Neural crest cell (in vitro differentiated cells): ENCODE data around the gene MRPS9. TPM values are rescaled to one million over a fixed set of nuclear protein-coding genes. Genes with fewer than 3 reads are reported as not detected.

Experiments
- DNase-seq: peaks from one replicate; pipeline ENCODE4 v3.0.0; 2021; ENCODE audit warnings: low read depth, mixed read lengths, low spot score
- H3K27ac Mint-ChIP-seq: one replicate; pipeline ENCODE4 v1.8.0; 2021; ENCODE audit warnings: mild to moderate bottlenecking, mixed read lengths; ENCODE audit not compliant: unreplicated experiment
- H3K27me3 Mint-ChIP-seq: 2 replicates; pipeline ENCODE4 v1.8.0; 2021; ENCODE audit warnings: low read depth, mild to moderate bottlenecking, mixed read lengths
- H3K36me3 Mint-ChIP-seq: 2 replicates; pipeline ENCODE4 v1.8.0; 2021; ENCODE audit warnings: low read depth, mild to moderate bottlenecking, mixed read lengths
- H3K4me1 Mint-ChIP-seq: 2 replicates; pipeline ENCODE4 v1.8.0; 2021; ENCODE audit warnings: mixed read lengths
- H3K4me3 Mint-ChIP-seq: one replicate; pipeline ENCODE4 v1.8.0; 2021; ENCODE audit warnings: mild to moderate bottlenecking, mixed read lengths
- H3K9me3 Mint-ChIP-seq: 2 replicates; pipeline ENCODE4 v1.8.0; 2021; ENCODE audit warnings: mixed read lengths
- total RNA-seq: library from RNA; stranded (reverse); gene quantifications from 2 replicates; pipeline ENCODE4 v1.2.1, GENCODE V29; 2021
- TF ChIP-seq, protein P1 (sequence below): fragments of 200-600 bp; sonication (generic); conservative IDR thresholded peaks from 2 replicates; pipeline ENCODE4 v1.5.0; 2021; ENCODE audit warnings: antibody characterized with exemption, mild to moderate bottlenecking

Gene MRPS9
- total RNA-seq, 1 donor from 2014 or later, result 42.5 TPM

DNA sequence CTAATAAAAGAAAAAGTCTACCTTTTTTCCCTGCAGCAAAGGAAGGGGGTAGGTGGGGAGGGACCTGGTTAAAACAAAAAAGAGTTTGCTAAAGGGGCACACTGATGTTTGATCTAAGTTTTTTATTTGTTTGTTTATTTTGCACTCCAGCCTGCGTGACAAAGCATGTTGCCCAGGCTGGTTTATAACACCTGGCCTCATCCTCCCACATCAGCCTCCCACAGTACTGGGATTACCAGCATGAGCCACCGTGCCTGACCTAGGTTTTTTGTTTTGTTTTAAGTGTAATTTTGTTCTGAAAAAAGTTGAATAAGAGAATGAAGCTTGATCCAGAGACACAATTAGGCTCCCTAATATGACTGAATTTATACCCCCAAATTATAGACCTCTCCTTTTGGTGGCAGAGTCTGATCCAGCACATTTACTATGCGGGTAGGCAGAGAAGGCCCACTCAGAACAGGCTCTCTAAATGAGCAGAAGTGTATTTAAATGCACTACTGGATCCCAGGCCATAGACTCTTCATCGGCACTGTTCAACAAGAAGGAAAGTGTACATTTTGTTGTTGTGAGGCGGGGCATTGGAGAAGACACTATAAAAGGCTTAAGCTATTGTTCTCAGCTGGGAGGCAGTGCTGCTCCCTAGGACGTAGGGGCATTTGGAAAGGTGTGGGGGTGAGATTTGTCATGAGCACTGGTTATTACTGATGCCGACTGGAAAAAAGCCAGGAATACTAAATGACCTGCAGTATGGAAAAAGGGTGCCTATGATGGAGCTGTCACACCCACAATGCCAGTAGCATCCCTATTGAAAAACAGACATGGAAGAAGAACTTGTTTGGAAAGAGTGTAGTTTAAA, 32.4 kb downstream of the MRPS9 start:
- Mint-ChIP-seq H3K27me3 (no peaks in the 10 kb centered on the region), H3K4me1 (peaks cover 13% of the 10 kb centered on the region), H3K27ac (peak overlapping the region; percentile 14), H3K9me3 (no peaks in the 10 kb centered on the region), H3K4me3 (no peak overlapping the region), H3K36me3 (peaks cover 6% of the 10 kb centered on the region)
- TF ChIP-seq, protein P1, sequence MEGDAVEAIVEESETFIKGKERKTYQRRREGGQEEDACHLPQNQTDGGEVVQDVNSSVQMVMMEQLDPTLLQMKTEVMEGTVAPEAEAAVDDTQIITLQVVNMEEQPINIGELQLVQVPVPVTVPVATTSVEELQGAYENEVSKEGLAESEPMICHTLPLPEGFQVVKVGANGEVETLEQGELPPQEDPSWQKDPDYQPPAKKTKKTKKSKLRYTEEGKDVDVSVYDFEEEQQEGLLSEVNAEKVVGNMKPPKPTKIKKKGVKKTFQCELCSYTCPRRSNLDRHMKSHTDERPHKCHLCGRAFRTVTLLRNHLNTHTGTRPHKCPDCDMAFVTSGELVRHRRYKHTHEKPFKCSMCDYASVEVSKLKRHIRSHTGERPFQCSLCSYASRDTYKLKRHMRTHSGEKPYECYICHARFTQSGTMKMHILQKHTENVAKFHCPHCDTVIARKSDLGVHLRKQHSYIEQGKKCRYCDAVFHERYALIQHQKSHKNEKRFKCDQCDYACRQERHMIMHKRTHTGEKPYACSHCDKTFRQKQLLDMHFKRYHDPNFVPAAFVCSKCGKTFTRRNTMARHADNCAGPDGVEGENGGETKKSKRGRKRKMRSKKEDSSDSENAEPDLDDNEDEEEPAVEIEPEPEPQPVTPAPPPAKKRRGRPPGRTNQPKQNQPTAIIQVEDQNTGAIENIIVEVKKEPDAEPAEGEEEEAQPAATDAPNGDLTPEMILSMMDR, result no peak
- no peak for DNase-seq

DNA sequence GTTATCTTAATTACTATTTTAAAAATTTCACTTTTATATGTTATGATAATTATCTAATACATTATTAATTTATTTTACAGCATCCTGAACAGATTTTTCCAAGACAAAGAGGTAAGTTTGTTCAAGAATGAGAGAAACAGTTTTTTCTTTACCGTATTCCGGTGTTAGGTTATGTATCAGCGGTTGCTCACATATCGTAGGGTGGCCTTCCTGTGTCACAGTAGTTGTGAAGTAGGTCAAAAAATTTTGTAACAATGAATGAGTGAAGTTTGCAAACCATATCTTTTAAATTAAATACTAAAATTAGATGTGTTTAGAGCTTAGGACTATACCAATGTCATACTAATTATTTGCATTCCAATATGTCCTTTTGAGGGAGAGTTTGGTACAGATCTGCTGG, 33.5 kb downstream of the MRPS9 start:
- H3K4me1 Mint-ChIP-seq, result peaks cover 6% of the 10 kb centered on the region
- H3K4me3 Mint-ChIP-seq, result no peak overlapping the region
- no peak overlapping the region for H3K27ac Mint-ChIP-seq
- no peak for DNase-seq
- TF ChIP-seq, protein P1, result no peak
- no peaks in the 10 kb centered on the region for H3K9me3 Mint-ChIP-seq
- H3K36me3 Mint-ChIP-seq, result peaks cover 6% of the 10 kb centered on the region
- H3K27me3 Mint-ChIP-seq, result no peaks in the 10 kb centered on the region

DNA sequence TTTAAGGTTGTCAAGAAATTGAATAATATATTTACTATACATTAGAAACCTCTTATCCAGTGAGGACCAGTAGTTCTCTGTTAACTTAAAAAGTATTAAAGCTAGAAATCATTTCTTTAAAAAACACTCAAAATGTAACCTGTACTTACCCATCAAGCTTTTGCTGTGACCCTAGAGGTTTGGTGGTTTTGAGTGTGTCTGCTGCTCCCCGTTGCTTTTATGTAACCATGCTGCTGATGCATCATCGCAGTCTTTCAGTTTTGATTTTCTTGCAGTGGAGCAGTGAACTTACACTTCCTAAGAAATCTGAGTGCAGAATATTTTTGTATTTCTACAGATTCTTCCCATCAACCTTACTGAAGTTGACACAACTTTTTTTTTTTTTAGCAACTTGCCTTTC, 34.2 kb downstream of the MRPS9 start:
- H3K27ac Mint-ChIP-seq, result no peak overlapping the region
- peaks cover 6% of the 10 kb centered on the region for H3K4me1 Mint-ChIP-seq
- H3K9me3 Mint-ChIP-seq, result no peaks in the 10 kb centered on the region
- H3K27me3 Mint-ChIP-seq, result no peaks in the 10 kb centered on the region
- TF ChIP-seq, protein P1, result no peak
- H3K4me3 Mint-ChIP-seq, result no peak overlapping the region
- DNase-seq, result no peak
- peaks cover 6% of the 10 kb centered on the region for H3K36me3 Mint-ChIP-seq

DNA sequence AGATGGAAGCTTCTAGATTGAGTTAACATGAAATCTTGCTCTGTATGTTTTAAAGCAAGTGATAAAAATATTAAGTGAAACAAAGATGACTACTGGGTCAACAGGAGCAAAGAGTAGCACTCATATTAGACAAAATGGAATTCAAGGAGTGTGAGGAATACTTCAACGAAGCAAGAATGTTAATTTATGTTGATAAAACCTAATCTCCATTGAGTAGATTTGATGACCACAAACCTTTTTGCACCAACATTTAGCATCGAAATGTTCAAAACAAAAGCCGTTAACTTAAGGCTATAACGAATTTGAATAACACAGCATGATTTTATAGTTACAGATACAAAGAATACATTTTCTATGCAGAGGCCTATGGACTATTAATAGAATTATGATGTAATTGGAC, 35.7 kb downstream of the MRPS9 start:
- no peak overlapping the region for H3K4me3 Mint-ChIP-seq
- H3K36me3 Mint-ChIP-seq, result peaks cover 7% of the 10 kb centered on the region
- TF ChIP-seq, protein P1, result no peak
- peaks cover 8% of the 10 kb centered on the region for H3K4me1 Mint-ChIP-seq
- DNase-seq, result no peak
- H3K9me3 Mint-ChIP-seq, result no peaks in the 10 kb centered on the region
- no peaks in the 10 kb centered on the region for H3K27me3 Mint-ChIP-seq
- H3K27ac Mint-ChIP-seq, result no peak overlapping the region

DNA sequence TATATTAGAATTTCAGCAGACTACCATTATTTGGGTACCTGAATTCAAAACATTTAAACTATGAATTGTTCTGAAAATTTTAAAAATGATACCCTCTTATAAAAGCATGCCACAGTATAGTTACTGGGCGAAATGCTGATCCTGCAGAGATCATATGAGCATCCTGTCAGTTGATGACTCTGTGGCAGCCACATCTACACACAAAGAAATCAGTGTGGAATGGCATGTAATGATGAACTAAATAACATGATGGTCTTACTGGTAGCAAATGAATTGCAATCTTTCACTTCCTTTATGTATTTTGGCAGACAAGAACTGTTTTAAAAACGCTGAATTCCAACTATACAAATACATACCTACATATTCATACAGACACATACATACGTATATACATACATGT, 38.3 kb downstream of the MRPS9 start:
- no peak overlapping the region for H3K27ac Mint-ChIP-seq
- peaks cover 19% of the 10 kb centered on the region for H3K4me1 Mint-ChIP-seq
- TF ChIP-seq, protein P1, result no peak
- DNase-seq, result no peak
- no peaks in the 10 kb centered on the region for H3K27me3 Mint-ChIP-seq
- no peaks in the 10 kb centered on the region for H3K9me3 Mint-ChIP-seq
- no peak overlapping the region for H3K4me3 Mint-ChIP-seq
- H3K36me3 Mint-ChIP-seq, result peaks cover 7% of the 10 kb centered on the region
